Activated T-helper 1 cell treated with anti-CD3 and anti-CD28 coated beads, Interleukin-12 subunit alpha, Interleukin-12 subunit beta, Interleukin-2, Interleukin-4 antibody, amounts not matched to agents 30 ng/mL and 10 ng/mL and 1 ng/mL, durations not matched to agents 14 hours and 24 hours and 36 hours (primary cell): ENCODE results near the gene PCNX4. TPM values are rescaled to one million over a fixed set of nuclear protein-coding genes. Genes with fewer than 3 reads are reported as not detected.
"Not testable (repeated sequence)": the region's sequence is repeated elsewhere in the genome, so short reads cannot be mapped to it uniquely, and the experiment has no call there.

Experiments
- DNase-seq: peaks from one replicate; pipeline ENCODE4 v3.0.0; 2021; ENCODE audit warnings: low spot score
- H3K27ac Mint-ChIP-seq: one replicate; pipeline ENCODE4 v1.8.0; 2021; ENCODE audit warnings: mild to moderate bottlenecking, mixed read lengths
- H3K27me3 Mint-ChIP-seq: one replicate; pipeline ENCODE4 v1.8.0; 2022; ENCODE audit warnings: mild to moderate bottlenecking, moderate library complexity, mixed read lengths; ENCODE audit not compliant: insufficient read depth
- H3K36me3 Mint-ChIP-seq: one replicate; pipeline ENCODE4 v1.8.0; 2021; ENCODE audit warnings: low read depth, mixed read lengths
- H3K4me1 Mint-ChIP-seq: one replicate; pipeline ENCODE4 v1.8.0; 2021; ENCODE audit warnings: low read depth, mixed read lengths
- H3K4me3 Mint-ChIP-seq: one replicate; pipeline ENCODE4 v1.8.0; 2021; ENCODE audit warnings: mild to moderate bottlenecking, moderate library complexity, mixed read lengths
- H3K9me3 Mint-ChIP-seq: one replicate; pipeline ENCODE4 v1.8.0; 2021; ENCODE audit warnings: mixed read lengths
- intact Hi-C: fragments of 100-400 bp; cut with micrococcal nuclease; formaldehyde crosslinking; loops from one replicate; pipeline ENCODE4 v1.15.1; 2024
- total RNA-seq: library from RNA; stranded (reverse); gene quantifications from 2 replicates; pipeline ENCODE4 v1.2.3, GENCODE V29; 2022

The PCNX4 gene
- 41.6 and 46.7 TPM in 2 replicates for total RNA-seq

DNA sequence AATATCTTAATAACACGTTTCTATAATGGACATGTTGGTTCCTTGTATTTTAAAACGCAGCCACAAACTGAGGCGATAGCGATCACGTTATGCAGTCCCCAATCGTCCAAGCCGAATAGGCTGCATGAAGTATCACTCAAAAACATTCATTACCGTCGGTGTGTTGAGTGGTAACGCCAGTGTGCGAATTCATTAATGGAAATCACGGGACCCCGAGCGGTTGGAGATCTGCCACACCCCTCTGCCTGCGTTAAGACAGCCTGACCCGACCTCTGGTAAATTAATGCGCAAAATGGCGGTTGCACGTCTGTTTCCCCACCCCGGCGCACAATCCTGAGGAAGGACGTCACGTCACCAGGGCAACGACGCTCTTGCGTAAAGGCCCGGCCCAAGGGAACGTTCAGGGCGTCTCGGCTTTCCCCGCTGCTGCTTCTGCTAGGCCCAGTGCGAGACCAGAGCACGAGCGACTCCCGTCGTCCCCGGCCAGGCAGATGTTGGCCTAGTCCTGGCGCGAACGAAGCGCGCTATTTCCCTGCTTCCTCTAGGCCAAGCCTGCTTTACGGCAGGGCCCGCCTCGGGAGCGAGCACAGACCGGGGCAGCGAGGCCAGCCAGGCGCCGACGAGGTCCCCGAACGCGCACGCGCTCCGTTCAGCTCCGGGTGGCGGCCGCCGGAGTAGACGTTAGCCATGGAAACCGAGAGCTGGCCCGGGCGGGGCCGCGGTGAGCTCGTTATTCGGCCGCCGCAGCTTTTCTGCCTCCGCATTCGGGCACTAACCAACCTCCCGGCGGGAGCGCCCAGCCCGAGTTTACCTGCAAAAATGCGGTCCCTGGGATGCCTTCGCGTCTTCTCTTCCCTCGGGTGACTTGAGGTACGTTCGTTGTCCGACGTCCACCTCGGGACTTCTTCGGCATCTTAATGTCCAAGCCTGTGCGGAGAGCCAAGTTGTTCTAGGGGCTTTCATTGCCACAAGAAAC lies at the start of gene PCNX4:
PCNX4 (plus strand) TSS at position 374 of the 976 bp plus-strand sequence. CDS start 15,716 bp downstream, outside the sequence.
- peak within 1 kb of the TSS; percentile 98 for H3K4me3 Mint-ChIP-seq
- no peaks in the 10 kb centered on the region for H3K9me3 Mint-ChIP-seq
- peaks cover 34% of the 10 kb centered on the region for H3K4me1 Mint-ChIP-seq
- intact Hi-C loops, result loop anchor here (1.0 to 10.0 kb wide), 14 partner anchors 59 to 1795 kb away; partner anchors contain the start of genes ARID4A, DAAM1, JKAMP and L3HYPDH
- peaks cover 2% of the 10 kb centered on the region for H3K27me3 Mint-ChIP-seq
- peak within 1 kb of the TSS; percentile 98 for H3K27ac Mint-ChIP-seq
- peaks cover 10% of the 10 kb centered on the region for H3K36me3 Mint-ChIP-seq
- DNase-seq, result peak; percentile 90

DNA sequence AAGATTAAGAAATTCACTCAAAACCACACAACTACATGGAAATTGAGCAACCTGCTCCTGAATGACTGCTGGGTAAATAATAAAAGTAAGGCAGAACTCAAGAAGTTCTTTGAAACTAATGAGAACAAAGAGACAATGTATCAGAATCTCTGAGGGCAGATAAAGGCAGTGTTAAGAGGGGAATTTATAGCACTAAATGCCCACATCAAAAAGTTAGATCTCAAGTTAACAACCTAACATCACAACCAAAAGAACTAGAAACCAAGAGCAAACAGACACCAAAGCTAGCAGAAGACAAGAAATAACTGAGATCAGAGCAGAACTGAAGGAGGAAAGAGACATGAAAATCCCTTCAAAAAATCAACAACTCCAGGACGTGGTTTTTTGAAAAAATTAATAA lies 43.7 kb upstream of the PCNX4 start:
- H3K27ac Mint-ChIP-seq, intact Hi-C loops, DNase-seq, H3K9me3 Mint-ChIP-seq, H3K4me3 Mint-ChIP-seq, H3K36me3 Mint-ChIP-seq, H3K27me3 Mint-ChIP-seq, H3K4me1 Mint-ChIP-seq: not testable (repeated sequence)

DNA sequence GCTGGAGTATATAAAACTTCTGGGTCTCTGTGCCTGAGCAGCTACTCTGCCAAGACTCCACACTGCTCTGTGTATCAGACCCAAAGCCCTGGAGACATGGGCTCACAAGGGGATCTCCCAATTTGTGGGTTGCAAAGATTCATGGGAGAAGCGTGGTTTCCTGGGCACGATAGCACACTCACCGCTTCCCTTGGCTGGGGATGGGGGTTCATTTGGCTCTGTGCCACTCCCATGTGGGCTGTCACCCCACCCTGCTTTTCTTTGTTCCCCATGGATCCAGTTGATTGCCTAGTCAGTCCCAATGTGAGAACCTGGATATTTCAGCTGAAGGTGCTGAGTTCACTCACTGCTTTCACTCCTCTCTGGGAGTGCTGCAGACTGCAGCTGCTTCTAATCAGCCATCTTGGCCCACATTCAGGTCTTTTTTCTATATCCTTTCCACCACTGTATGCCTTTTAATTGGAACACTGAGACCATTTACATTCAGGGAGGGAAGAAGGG lies 40.0 kb upstream of the PCNX4 start:
- H3K36me3 Mint-ChIP-seq, result no peaks in the 10 kb centered on the region
- no peaks in the 10 kb centered on the region for H3K9me3 Mint-ChIP-seq
- H3K27ac Mint-ChIP-seq, result no peak overlapping the region
- DNase-seq, result no peak
- intact Hi-C loops, result no loop called here
- H3K27me3 Mint-ChIP-seq, result peaks cover 5% of the 10 kb centered on the region
- no peak overlapping the region for H3K4me3 Mint-ChIP-seq
- peaks cover 9% of the 10 kb centered on the region for H3K4me1 Mint-ChIP-seq

DNA sequence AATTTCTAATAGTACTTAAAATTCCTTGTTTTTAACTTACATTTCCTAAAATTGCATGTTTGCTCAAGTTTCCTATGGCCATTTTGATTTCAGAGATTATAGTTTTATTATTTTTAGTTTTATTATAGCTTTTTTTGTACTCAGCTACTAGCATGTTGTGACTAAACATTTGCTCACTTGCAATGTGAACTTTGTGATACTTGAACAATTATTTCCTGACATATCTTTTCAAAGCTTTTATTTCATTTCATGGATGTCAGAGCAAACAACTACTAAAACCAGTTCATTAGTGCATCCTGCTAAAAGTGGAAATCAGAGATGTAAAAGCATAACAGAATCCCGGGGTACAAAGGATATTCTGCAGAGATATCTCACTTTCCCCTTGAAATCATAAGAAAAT lies 33.6 kb upstream of the PCNX4 start:
- no peak overlapping the region for H3K27ac Mint-ChIP-seq
- H3K36me3 Mint-ChIP-seq, result no peaks in the 10 kb centered on the region
- no peaks in the 10 kb centered on the region for H3K9me3 Mint-ChIP-seq
- peaks cover 24% of the 10 kb centered on the region for H3K27me3 Mint-ChIP-seq
- intact Hi-C loops, result no loop called here
- no peak overlapping the region for H3K4me3 Mint-ChIP-seq
- no peak for DNase-seq
- H3K4me1 Mint-ChIP-seq, result no peaks in the 10 kb centered on the region

DNA sequence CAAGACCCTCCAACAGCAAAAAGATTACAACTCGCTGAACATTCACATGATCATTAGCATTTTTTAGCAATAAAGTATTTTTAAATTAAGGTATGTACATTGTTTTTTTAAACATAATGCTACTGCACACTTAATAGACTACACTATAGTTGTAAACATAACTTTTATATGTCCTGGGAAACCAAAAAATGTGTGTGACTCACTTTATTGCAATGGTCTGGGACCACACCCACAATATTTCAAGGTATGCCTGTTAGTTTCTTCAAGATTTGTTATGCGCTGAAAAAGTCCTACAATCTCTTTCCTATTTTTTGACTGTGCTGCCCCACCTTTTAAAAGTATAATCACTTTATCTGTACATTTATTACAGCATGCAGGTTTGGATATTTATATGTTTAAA lies 30.4 kb upstream of the PCNX4 start:
- intact Hi-C loops, result loop anchor here (5.0 kb wide), 1 partner anchor 501 kb away; no protein-coding TSS in a partner anchor
- Mint-ChIP-seq H3K27ac (no peak overlapping the region), H3K27me3 (peaks cover 19% of the 10 kb centered on the region), H3K36me3 (no peaks in the 10 kb centered on the region), H3K9me3 (no peaks in the 10 kb centered on the region), H3K4me1 (no peaks in the 10 kb centered on the region), H3K4me3 (no peak overlapping the region)
- no peak for DNase-seq

DNA sequence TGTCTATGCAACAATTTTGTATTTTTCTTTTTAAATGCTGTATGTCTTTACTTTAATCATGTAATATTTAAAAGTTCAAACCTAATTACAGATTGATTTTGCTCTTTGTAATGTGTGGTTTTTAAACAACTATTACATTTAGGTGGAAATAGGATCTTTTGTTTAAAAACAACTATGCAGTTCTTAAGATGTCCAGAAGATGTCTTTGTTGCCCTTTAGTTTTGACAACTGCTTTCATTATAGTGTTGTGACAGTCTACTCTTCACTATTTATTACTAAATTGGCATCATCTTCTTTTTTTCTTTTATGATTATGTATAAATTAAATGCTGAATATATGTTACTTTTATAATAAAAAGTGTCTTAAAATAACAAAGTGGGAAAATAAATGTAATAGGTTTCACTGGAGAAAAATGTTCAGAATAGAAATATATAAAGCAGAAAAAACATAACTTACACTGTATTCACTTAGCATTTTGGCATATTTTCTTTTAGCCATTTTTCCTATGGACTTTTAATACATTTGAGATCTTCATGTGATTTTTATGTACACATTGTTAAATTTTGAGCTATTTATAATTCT lies 27.1 kb upstream of the PCNX4 start:
- Mint-ChIP-seq H3K27me3 (peaks cover 9% of the 10 kb centered on the region), H3K4me1 (no peaks in the 10 kb centered on the region), H3K36me3 (no peaks in the 10 kb centered on the region), H3K4me3 (no peak overlapping the region), H3K9me3 (no peaks in the 10 kb centered on the region), H3K27ac (no peak overlapping the region)
- DNase-seq, result no peak
- intact Hi-C loops, result loop anchor here (1.0 to 5.0 kb wide), 3 partner anchors 99 to 498 kb away; no protein-coding TSS in a partner anchor

DNA sequence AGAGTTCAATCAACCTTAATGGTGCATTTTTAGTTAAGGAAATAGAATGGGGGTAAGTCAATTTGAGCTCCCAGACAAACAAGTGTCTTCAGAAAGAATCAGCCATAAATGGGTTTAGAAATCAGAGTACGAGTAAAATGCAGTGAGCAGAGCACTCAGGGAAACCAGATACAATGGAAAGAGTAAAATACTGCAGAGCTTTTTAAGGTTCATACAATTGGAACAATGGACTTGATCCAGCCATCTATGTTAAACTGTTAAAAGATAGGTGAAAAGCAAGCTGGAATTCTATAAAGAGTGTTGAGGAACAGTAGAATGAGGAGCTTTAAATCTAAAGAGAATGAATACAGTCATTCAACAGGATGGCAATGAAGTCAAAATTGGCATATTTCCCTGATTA lies 23.8 kb upstream of the PCNX4 start:
- Mint-ChIP-seq H3K9me3 (no peaks in the 10 kb centered on the region), H3K27ac (no peak overlapping the region), H3K36me3 (no peaks in the 10 kb centered on the region), H3K27me3 (peaks cover 5% of the 10 kb centered on the region), H3K4me3 (no peak overlapping the region), H3K4me1 (no peaks in the 10 kb centered on the region)
- no peak for DNase-seq
- intact Hi-C loops, result no loop called here

DNA sequence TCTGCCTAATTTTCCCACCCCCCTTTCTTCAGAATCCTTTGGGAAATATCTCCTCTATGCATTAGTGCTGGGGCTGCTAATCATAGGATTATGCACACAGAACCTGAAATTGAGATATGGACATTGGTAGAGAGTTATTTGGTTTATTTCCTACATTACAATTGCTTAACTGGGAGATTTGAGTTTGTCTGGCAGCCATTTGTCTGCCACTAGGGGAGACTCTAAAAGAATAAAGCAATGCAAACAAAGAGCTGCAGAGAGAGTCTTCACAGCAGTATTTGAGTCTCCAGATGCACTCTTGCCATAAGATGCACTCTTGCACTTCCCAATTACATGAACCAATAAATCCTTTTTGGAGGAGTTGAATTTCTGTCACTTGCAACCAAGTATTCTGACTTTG lies 12.0 kb upstream of the PCNX4 start:
- peaks cover 22% of the 10 kb centered on the region for H3K27me3 Mint-ChIP-seq
- no peak for DNase-seq
- peaks cover 5% of the 10 kb centered on the region for H3K9me3 Mint-ChIP-seq
- no peaks in the 10 kb centered on the region for H3K36me3 Mint-ChIP-seq
- no peaks in the 10 kb centered on the region for H3K4me1 Mint-ChIP-seq
- no peak overlapping the region for H3K27ac Mint-ChIP-seq
- no peak overlapping the region for H3K4me3 Mint-ChIP-seq
- intact Hi-C loops, result no loop called here

DNA sequence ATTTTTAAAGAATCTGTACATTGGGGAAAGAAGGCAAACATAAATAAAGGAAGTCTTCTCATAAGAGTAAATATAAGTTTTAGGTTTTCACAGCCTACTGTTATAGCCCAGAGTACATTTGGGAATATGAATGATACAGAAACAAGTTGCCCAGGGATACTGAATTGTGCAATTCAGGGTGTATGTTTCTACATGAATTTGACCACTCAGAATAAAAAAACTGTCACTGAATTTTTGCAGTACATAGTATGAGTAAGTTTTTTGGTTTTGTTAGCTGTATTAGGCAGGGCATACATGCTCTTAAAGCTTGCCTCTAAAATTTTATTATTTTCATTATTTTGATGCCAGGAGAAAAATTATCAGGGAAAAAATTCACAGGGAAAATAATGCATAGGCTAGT lies 6.6 kb upstream of the PCNX4 start:
- no peak overlapping the region for H3K27ac Mint-ChIP-seq
- H3K9me3 Mint-ChIP-seq, result no peaks in the 10 kb centered on the region
- H3K36me3 Mint-ChIP-seq, result no peaks in the 10 kb centered on the region
- DNase-seq, result no peak
- H3K4me1 Mint-ChIP-seq, result no peaks in the 10 kb centered on the region
- peaks cover 22% of the 10 kb centered on the region for H3K27me3 Mint-ChIP-seq
- no peak overlapping the region for H3K4me3 Mint-ChIP-seq
- intact Hi-C loops, result no loop called here

DNA sequence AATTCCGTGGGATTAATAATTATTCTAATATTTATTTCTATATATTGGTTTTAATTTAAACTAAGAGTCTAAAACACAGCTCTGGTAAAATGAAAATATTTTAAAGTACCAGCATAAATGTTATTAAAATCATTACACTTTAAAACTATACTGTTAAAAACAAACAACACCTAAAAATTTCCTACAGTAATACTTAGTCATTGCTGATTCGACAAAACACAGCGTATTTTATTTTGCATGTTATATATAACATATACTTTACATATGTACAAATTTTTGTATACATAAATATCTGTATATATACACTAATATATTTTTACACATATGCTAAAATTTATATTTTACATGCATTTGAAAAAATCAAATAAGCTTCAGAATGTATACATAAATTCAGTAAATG lies 6.0 kb upstream of the PCNX4 start:
- intact Hi-C loops, result no loop called here
- peaks cover 22% of the 10 kb centered on the region for H3K27me3 Mint-ChIP-seq

DNA sequence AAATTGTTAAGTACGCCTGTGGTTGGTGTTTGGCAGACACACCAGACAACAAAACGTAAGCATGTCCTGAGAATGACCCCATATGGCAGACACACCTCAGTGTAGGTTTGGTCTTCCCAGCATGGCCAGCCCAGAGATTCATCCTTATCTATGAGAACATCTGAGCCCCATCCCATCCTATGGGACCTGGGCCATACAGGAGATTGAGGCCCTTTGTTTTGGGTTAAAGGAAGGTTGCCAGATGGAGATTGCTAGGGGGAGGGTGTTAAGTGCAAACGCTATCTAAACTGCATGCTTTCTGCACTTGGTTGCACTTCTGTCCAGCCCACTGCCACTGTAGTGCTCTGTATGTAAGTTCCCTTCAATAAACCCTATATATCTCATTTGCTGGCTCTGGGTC lies 4.1 kb upstream of the PCNX4 start:
- no peaks in the 10 kb centered on the region for H3K9me3 Mint-ChIP-seq
- DNase-seq, result no peak
- intact Hi-C loops, result no loop called here
- H3K4me1 Mint-ChIP-seq, result peaks cover 6% of the 10 kb centered on the region
- peaks cover 2% of the 10 kb centered on the region for H3K36me3 Mint-ChIP-seq
- no peak overlapping the region for H3K4me3 Mint-ChIP-seq
- peaks cover 16% of the 10 kb centered on the region for H3K27me3 Mint-ChIP-seq
- no peak overlapping the region for H3K27ac Mint-ChIP-seq

More for the DNA sequence above, 6.0 kb upstream of the PCNX4 start:
- Mint-ChIP-seq H3K9me3 (no peaks in the 10 kb centered on the region), H3K27ac (no peak overlapping the region), H3K4me1 (peaks cover 4% of the 10 kb centered on the region), H3K36me3 (no peaks in the 10 kb centered on the region), H3K4me3 (no peak overlapping the region)
- no peak for DNase-seq

DNA sequence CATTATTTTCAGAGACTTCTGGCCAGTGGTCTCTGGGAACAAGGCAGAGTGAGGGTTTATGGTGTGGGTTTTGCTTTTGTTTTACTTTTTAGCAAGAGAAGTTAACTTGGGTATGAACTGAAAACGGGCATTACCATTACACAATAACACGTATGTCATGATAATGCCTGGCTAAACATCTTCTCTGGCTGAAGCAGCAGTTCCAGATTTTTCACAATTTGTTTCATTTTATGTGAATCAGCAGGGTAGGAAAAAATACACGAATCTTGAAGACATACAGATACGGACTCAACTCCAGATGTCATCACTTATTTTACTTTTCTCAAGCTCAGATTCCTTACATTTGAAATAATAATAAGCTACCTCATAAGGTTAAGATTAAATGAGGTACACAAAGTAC lies 2.5 kb upstream of the PCNX4 start:
- Mint-ChIP-seq H3K4me1 (peaks cover 16% of the 10 kb centered on the region), H3K27me3 (peaks cover 15% of the 10 kb centered on the region), H3K27ac (no peak overlapping the region), H3K4me3 (no peak overlapping the region), H3K9me3 (no peaks in the 10 kb centered on the region), H3K36me3 (peaks cover 8% of the 10 kb centered on the region)
- no peak for DNase-seq
- intact Hi-C loops, result no loop called here
